Kidney (tissue), 14 donors: ENCODE results near the gene MEF2B. TPM values are rescaled to one million over a fixed set of nuclear protein-coding genes. Genes with fewer than 3 reads are reported as not detected.

Experiments
- DNase-seq, 5 donors: peaks; one replicate each; pipeline ENCODE4 v3.0.0-alpha.2; 2013 to 2020
- FAIRE-seq: peaks from 2 replicates; lab custom pipeline; 2012; peaks lifted over from hg19 to GRCh38; lab: Jason Lieb, UNC
- H3K27ac ChIP-seq, 2 donors: one replicate each; pipeline ENCODE4 v1.7.0; 2013; ENCODE audit warnings: low read depth in 2 of 2, low read length in 2 of 2, inconsistent platforms in 1 of 2
- H3K27me3 ChIP-seq: one replicate; pipeline ENCODE4 v1.7.1; 2013; ENCODE audit warnings: low read length, inconsistent platforms; ENCODE audit not compliant: control insufficient read depth, insufficient read depth
- H3K36me3 ChIP-seq, 3 donors: one replicate each; pipeline versions ENCODE4 v1.7.0 to v1.7.1; 2013; ENCODE audit warnings: low read length in 3 of 3, control low read depth in 1 of 3, inconsistent platforms in 1 of 3; ENCODE audit not compliant: insufficient read depth in 3 of 3, control insufficient read depth in 2 of 3
- H3K4me1 ChIP-seq, 3 donors: one replicate each; pipeline versions ENCODE4 v1.7.0 to v1.7.1; 2013; ENCODE audit warnings: low read length in 3 of 3, inconsistent platforms in 1 of 3, low read depth in 1 of 3; ENCODE audit not compliant: control insufficient read depth in 2 of 3, insufficient read depth in 2 of 3
- H3K4me3 ChIP-seq, 3 donors: one replicate each; pipeline versions ENCODE4 v1.7.0 to v1.8.1; 2013; ENCODE audit warnings: low read length in 3 of 3, control low read depth in 1 of 3, inconsistent platforms in 1 of 3
- H3K9ac ChIP-seq, 3 donors: one replicate each; pipeline versions ENCODE4 v1.7.0 to v1.7.1; 2013; ENCODE audit warnings: low read length in 3 of 3, control low read depth in 1 of 3, inconsistent platforms in 1 of 3
- H3K9me3 ChIP-seq, 3 donors: one replicate each; pipeline versions ENCODE4 v1.7.0 to v1.7.1; 2013; ENCODE audit warnings: low read length in 3 of 3, control low read depth in 1 of 3, inconsistent platforms in 1 of 3; ENCODE audit not compliant: control insufficient read depth in 2 of 3, insufficient read depth in 1 of 3
- intact Hi-C: fragments of 100-400 bp; cut with DNase I; formaldehyde crosslinking; loops from one replicate; pipeline ENCODE4 v1.11.1; 2022
- polyA plus RNA-seq: library from polyadenylated mRNA; stranded (reverse); fragments of 350-450 nt; fragmentation: Illumina TruSeq; extraction: RNeasy Lipid Tissue Mini Kit (QIAGEN cat#74804); gene quantifications from one replicate; pipeline ENCODE4 v1.2.3, GENCODE V29; 2014; ENCODE audit warnings: low read depth, low replicate concordance; ENCODE audit not compliant: insufficient read depth
- total RNA-seq: library from RNA; stranded (reverse); fragmentation: NEBNext Ultra II Directional; extraction: Animal tissue kit (Norgen Biotek cat#: 25700); gene quantifications from one replicate; pipeline ENCODE4 v1.2.1, GENCODE V29; 2021
- TF ChIP-seq, protein P1 (sequence below): IDR thresholded peaks from 3 replicates; pipeline ENCODE4 v1.5.1; 2012; ENCODE audit warnings: mild to moderate bottlenecking, moderate library complexity, borderline replicate concordance; ENCODE audit not compliant: insufficient read depth; ENCODE audit errors: extremely low read depth
- donor health status: control.
- donor health status: control.
- donor health status: control.
- donor health status: control.
- donor health status: control.
- donor health status: DM: yes; HTN: yes; CAD: no.
- donor health status: Normal renal cell carcinoma (clear cell type).

Gene MEF2B
- total and polyA plus RNA-seq, 2 donors from 2014 or later: 0.47 to 3.4 TPM

DNA sequence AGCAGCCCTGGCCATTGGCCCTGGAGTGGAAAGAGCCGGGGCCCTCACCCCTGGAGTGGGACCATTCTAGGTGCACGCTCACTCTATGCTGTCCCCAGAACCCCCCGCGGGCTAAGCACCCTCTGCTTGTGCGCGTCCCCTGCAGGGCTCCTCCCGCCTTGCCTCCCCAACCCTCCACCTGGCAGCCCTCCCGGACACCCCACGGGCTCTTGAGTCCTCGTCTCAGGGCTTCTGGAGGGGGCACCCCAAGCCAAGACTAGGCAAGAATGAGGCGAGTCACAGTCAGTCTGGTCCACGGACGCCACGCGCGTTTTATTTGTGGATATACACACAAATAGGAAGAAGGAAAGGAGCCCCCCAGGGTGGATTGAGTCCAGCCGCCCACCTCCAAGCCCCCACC lies 24.8 kb downstream of the MEF2B start:
- no peak overlapping the region for H3K27ac ChIP-seq
- no peaks in the 10 kb centered on the region for H3K9me3 ChIP-seq
- TF ChIP-seq, protein P1, sequence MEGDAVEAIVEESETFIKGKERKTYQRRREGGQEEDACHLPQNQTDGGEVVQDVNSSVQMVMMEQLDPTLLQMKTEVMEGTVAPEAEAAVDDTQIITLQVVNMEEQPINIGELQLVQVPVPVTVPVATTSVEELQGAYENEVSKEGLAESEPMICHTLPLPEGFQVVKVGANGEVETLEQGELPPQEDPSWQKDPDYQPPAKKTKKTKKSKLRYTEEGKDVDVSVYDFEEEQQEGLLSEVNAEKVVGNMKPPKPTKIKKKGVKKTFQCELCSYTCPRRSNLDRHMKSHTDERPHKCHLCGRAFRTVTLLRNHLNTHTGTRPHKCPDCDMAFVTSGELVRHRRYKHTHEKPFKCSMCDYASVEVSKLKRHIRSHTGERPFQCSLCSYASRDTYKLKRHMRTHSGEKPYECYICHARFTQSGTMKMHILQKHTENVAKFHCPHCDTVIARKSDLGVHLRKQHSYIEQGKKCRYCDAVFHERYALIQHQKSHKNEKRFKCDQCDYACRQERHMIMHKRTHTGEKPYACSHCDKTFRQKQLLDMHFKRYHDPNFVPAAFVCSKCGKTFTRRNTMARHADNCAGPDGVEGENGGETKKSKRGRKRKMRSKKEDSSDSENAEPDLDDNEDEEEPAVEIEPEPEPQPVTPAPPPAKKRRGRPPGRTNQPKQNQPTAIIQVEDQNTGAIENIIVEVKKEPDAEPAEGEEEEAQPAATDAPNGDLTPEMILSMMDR: no peak
- no peak overlapping the region for H3K9ac ChIP-seq
- no peak for DNase-seq
- no peak for FAIRE-seq
- intact Hi-C loops: no loop called here
- no peaks in the 10 kb centered on the region for H3K27me3 ChIP-seq
- no peaks in the 10 kb centered on the region for H3K4me1 ChIP-seq
- H3K36me3 ChIP-seq: no peaks in the 10 kb centered on the region
- H3K4me3 ChIP-seq: no peak overlapping the region

DNA sequence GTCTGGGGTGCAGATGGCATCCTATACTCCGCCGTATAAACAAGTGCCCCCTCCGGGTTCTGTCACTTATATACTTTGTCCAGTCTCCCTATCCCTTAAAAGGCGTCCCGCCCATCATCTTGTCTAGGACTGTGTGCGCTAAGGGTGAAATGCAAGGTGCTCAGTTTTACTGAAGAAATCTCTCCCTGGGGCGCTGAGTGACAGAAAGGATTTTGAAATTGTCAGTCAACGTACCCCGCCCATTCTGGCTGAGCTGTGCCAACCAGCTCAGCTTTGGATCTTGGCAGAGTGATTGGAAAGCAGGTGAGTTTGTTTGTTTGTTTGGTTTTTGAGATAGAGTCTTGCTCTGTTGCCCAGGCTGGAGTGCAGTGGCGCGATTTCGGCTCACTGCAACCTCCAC lies 27.7 kb downstream of the MEF2B start:
- H3K36me3 ChIP-seq: no peaks in the 10 kb centered on the region
- H3K4me1 ChIP-seq: peaks cover 0 to 3% (median 2%) of the 10 kb centered on the region in 3 donors
- no peaks in the 10 kb centered on the region for H3K9me3 ChIP-seq
- no peak overlapping the region for H3K27ac ChIP-seq
- H3K4me3 ChIP-seq: no peak overlapping the region
- FAIRE-seq: no peak
- DNase-seq: no peak
- H3K9ac ChIP-seq: no peak overlapping the region
- TF ChIP-seq, protein P1: no peak
- H3K27me3 ChIP-seq: no peaks in the 10 kb centered on the region
- intact Hi-C loops: no loop called here

DNA sequence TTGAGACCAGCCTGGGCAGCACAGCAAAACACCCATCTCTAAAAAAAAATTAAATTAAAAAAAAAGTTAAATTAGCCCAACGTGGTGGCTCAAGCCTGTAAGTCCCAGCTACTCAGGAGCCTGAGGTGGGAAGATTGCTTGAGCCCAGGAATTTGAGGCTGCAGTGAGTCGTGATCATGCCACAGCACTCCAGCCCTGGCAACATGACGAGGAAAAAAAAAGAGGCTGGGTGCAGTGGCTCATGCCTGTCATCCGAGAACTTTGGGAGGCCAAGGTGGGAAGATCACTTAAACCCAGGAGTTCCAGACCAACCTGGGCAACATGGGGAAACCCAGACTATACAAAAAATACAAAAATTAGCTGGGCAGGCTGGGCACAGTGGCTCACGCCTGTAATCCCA lies 29.6 kb downstream of the MEF2B start:
- intact Hi-C loops: no loop called here
- no peaks in the 10 kb centered on the region for H3K9me3 ChIP-seq
- peaks cover 0 to 7% (median 4%) of the 10 kb centered on the region in 3 donors for H3K4me1 ChIP-seq
- FAIRE-seq: no peak
- no peaks in the 10 kb centered on the region for H3K27me3 ChIP-seq
- no peak overlapping the region for H3K9ac ChIP-seq
- H3K27ac ChIP-seq: no peak overlapping the region
- no peak for DNase-seq
- TF ChIP-seq, protein P1: no peak
- no peaks in the 10 kb centered on the region for H3K36me3 ChIP-seq
- H3K4me3 ChIP-seq: no peak overlapping the region

DNA sequence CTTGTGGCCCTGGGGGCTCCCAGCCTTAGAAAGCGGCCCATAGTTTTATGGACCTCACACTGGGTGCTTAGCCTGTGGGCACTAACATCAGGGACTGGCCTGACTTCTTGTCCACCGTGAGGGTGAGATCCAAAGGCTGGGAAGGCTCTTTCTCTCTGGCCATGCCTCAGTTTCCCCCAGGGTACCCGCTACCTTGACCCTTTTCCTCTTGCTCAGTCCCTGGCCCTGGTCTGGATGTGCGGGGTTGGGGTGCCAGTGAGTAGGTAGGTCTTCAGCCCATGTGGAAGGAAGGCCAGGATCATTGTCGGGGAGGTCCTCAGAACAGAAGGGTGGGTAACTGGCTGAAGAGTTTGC lies 30.2 kb downstream of the MEF2B start:
- H3K27ac ChIP-seq: no peak overlapping the region
- H3K9ac ChIP-seq: no peak overlapping the region
- DNase-seq: no peak
- H3K9me3 ChIP-seq: no peaks in the 10 kb centered on the region
- H3K4me3 ChIP-seq: no peak overlapping the region
- no peaks in the 10 kb centered on the region for H3K27me3 ChIP-seq
- H3K4me1 ChIP-seq: peaks cover 0 to 7% (median 5%) of the 10 kb centered on the region in 3 donors
- no peaks in the 10 kb centered on the region for H3K36me3 ChIP-seq
- TF ChIP-seq, protein P1: no peak
- FAIRE-seq: no peak
- intact Hi-C loops: loop anchor here (10.0 kb wide), 1 partner anchor 85 kb away; no protein-coding TSS in a partner anchor
